HG03064 (cell line): ENCODE data around the gene HBS1L.

ENCODE experiments used
- ATAC-seq: cut with Tn5 transposase; IDR thresholded peaks from one replicate; pipeline ENCODE4 v1.9.1; 2021; ENCODE audit warnings: low read depth; ENCODE audit not compliant: unreplicated experiment

The HBS1L gene

GRCh38 chr6:134921721-134922261, 132.8 kb downstream of the HBS1L start:
- ATAC-seq = no peak

GRCh38 chr6:134921276-134921675, 133.3 kb downstream of the HBS1L start:
- ATAC-seq = no peak

GRCh38 chr6:134920422-134920821, 134.2 kb downstream of the HBS1L start:
- no peak for ATAC-seq

- no peak for ATAC-seq
Measured at GRCh38 chr6:134918418-134918961, 136.1 kb downstream of the HBS1L start.

- no peak for ATAC-seq
Measured at GRCh38 chr6:134911547-134911946, 143.1 kb downstream of the HBS1L start.

- no peak for ATAC-seq
Measured at GRCh38 chr6:134910593-134910935, 144.1 kb downstream of the HBS1L start.
